ENCODE measurements around the gene ENPP6. TPM values are rescaled to one million over a fixed set of nuclear protein-coding genes. Genes with fewer than 3 reads are reported as not detected.

Gene ENPP6
- total RNA-seq, 1 donor: not detected

- Histone ChIP-seq H2AFZ (ENCODE audit: low read length) (no peak overlapping the region), H3K79me2 (ENCODE audit: insufficient read depth, low read length) (no peaks in the 10 kb centered on the region), H3K4me2 (ENCODE audit: insufficient read depth, low read length) (no peak overlapping the region), H3K4me3 (ENCODE audit: insufficient read depth, low read length) (no peak overlapping the region), H3K27me3 (ENCODE audit: insufficient read depth, low read length) (no peaks in the 10 kb centered on the region), H3K4me1 (ENCODE audit: insufficient read depth, low read length) (no peaks in the 10 kb centered on the region), H3K9me3 (ENCODE audit: low read depth, low read length) (no peaks in the 10 kb centered on the region), H4K20me1 (ENCODE audit: insufficient read depth, low read length) (no peaks in the 10 kb centered on the region), H3K36me3 (ENCODE audit: insufficient read depth, low read length) (no peaks in the 10 kb centered on the region), H3K27ac (ENCODE audit: low read depth, low read length) (no peak overlapping the region)
- TF ChIP-seq CTCF (IDR thresholded peaks at IDR 0.05; ENCODE audit: extremely low read depth, low read depth, low read length): no peak
- no peak for DNase-seq (ENCODE audit: insufficient read length, low spot score, missing footprints)
These were observed 26.4 kb downstream of the ENPP6 start for GRCh38 chr4:184191267-184191666.

GRCh38 chr4:184190711-184191110, 27.0 kb downstream of the ENPP6 start:
- H3K4me1 ChIP-seq (ENCODE audit: insufficient read depth, low read length): no peaks in the 10 kb centered on the region
- H4K20me1 ChIP-seq (ENCODE audit: insufficient read depth, low read length): no peaks in the 10 kb centered on the region
- TF ChIP-seq CTCF (IDR thresholded peaks at IDR 0.05; ENCODE audit: extremely low read depth, low read depth, low read length): no peak
- no peaks in the 10 kb centered on the region for H3K9me3 ChIP-seq (ENCODE audit: low read depth, low read length)
- no peaks in the 10 kb centered on the region for H3K27me3 ChIP-seq (ENCODE audit: insufficient read depth, low read length)
- no peak overlapping the region for H3K4me3 ChIP-seq (ENCODE audit: insufficient read depth, low read length)
- DNase-seq (ENCODE audit: insufficient read length, low spot score, missing footprints): no peak
- no peak overlapping the region for H2AFZ ChIP-seq (ENCODE audit: low read length)
- H3K27ac ChIP-seq (ENCODE audit: low read depth, low read length): no peak overlapping the region
- no peak overlapping the region for H3K4me2 ChIP-seq (ENCODE audit: insufficient read depth, low read length)
- no peaks in the 10 kb centered on the region for H3K36me3 ChIP-seq (ENCODE audit: insufficient read depth, low read length)
- no peaks in the 10 kb centered on the region for H3K79me2 ChIP-seq (ENCODE audit: insufficient read depth, low read length)

- TF ChIP-seq CTCF (IDR thresholded peaks at IDR 0.05; ENCODE audit: extremely low read depth, low read depth, low read length): no peak
- no peak for DNase-seq (ENCODE audit: insufficient read length, low spot score, missing footprints)
- Histone ChIP-seq H3K4me1 (ENCODE audit: insufficient read depth, low read length) (no peaks in the 10 kb centered on the region), H3K79me2 (ENCODE audit: insufficient read depth, low read length) (no peaks in the 10 kb centered on the region), H3K4me2 (ENCODE audit: insufficient read depth, low read length) (no peak overlapping the region), H3K27me3 (ENCODE audit: insufficient read depth, low read length) (no peaks in the 10 kb centered on the region), H3K4me3 (ENCODE audit: insufficient read depth, low read length) (no peak overlapping the region), H3K27ac (ENCODE audit: low read depth, low read length) (no peak overlapping the region), H4K20me1 (ENCODE audit: insufficient read depth, low read length) (no peaks in the 10 kb centered on the region), H2AFZ (ENCODE audit: low read length) (no peak overlapping the region), H3K9me3 (ENCODE audit: low read depth, low read length) (no peaks in the 10 kb centered on the region), H3K36me3 (ENCODE audit: insufficient read depth, low read length) (no peaks in the 10 kb centered on the region)
These were observed 27.7 kb downstream of the ENPP6 start for GRCh38 chr4:184189966-184190365.

GRCh38 chr4:184188443-184189400, 29.0 kb downstream of the ENPP6 start:
- no peak for DNase-seq (ENCODE audit: insufficient read length, low spot score, missing footprints)
- no peaks in the 10 kb centered on the region for H3K36me3 ChIP-seq (ENCODE audit: insufficient read depth, low read length)
- no peak for TF ChIP-seq CTCF (IDR thresholded peaks at IDR 0.05; ENCODE audit: extremely low read depth, low read depth, low read length)
- no peaks in the 10 kb centered on the region for H4K20me1 ChIP-seq (ENCODE audit: insufficient read depth, low read length)
- H2AFZ ChIP-seq (ENCODE audit: low read length): no peak overlapping the region
- no peak overlapping the region for H3K27ac ChIP-seq (ENCODE audit: low read depth, low read length)
- no peaks in the 10 kb centered on the region for H3K79me2 ChIP-seq (ENCODE audit: insufficient read depth, low read length)
- H3K27me3 ChIP-seq (ENCODE audit: insufficient read depth, low read length): no peaks in the 10 kb centered on the region
- no peaks in the 10 kb centered on the region for H3K9me3 ChIP-seq (ENCODE audit: low read depth, low read length)
- H3K4me3 ChIP-seq (ENCODE audit: insufficient read depth, low read length): no peak overlapping the region
- no peaks in the 10 kb centered on the region for H3K4me1 ChIP-seq (ENCODE audit: insufficient read depth, low read length)
- no peak overlapping the region for H3K4me2 ChIP-seq (ENCODE audit: insufficient read depth, low read length)

Measured in osteoblast (primary cell).